MM.1S (cell line): Measurements from ENCODE around the gene CCDC69.

Source experiments
- DNase-seq: peaks from one replicate; pipeline ENCODE4 v3.0.0-alpha.2; 2015
- H2AFZ ChIP-seq: fragments of 300-600 bp; sonication (generic); 2 replicates; pipeline ENCODE4 v1.6.0; 2016; ENCODE audit warnings: antibody characterized with exemption, low read length
- H3F3A ChIP-seq: fragments of 300-600 bp; sonication (generic); 2 replicates; pipeline ENCODE4 v1.6.1; 2016; ENCODE audit warnings: mild to moderate bottlenecking, antibody characterized with exemption, low read length, moderate library complexity, mixed read lengths; ENCODE audit not compliant: insufficient read depth
- H3K27ac ChIP-seq: fragments of 300-600 bp; sonication (generic); 2 replicates; pipeline ENCODE4 v1.5.1; 2016; ENCODE audit warnings: mild to moderate bottlenecking, low read length
- H3K27me3 ChIP-seq: fragments of 300-600 bp; sonication (generic); replicated peaks from 2 replicates; pipeline ENCODE4 v1.6.0; 2016; ENCODE audit warnings: low read length; ENCODE audit not compliant: insufficient read depth
- H3K36me3 ChIP-seq: fragments of 300-600 bp; sonication (generic); replicated peaks from 2 replicates; pipeline ENCODE4 v1.6.1; 2016; ENCODE audit warnings: mild to moderate bottlenecking, low read length, mixed read lengths; ENCODE audit not compliant: insufficient read depth
- H3K4me1 ChIP-seq: fragments of 300-600 bp; sonication (generic); 2 replicates; pipeline ENCODE4 v1.6.1; 2016; ENCODE audit warnings: low read length, mixed read lengths
- H3K4me2 ChIP-seq: fragments of 300-600 bp; sonication (generic); 2 replicates; pipeline ENCODE4 v1.6.0; 2016; ENCODE audit warnings: low read depth, low read length
- H3K4me3 ChIP-seq: fragments of 300-600 bp; sonication (generic); 2 replicates; pipeline ENCODE4 v1.5.1; 2016; ENCODE audit warnings: low read length, mixed read lengths
- H3K79me2 ChIP-seq: fragments of 300-600 bp; sonication (generic); 2 replicates; pipeline ENCODE4 v1.6.1; 2016; ENCODE audit warnings: mixed run types, low read length, mixed read lengths
- H3K9ac ChIP-seq: fragments of 300-600 bp; sonication (generic); 2 replicates; pipeline ENCODE4 v1.6.1; 2016; ENCODE audit warnings: low read length, mixed read lengths
- H3K9me2 ChIP-seq: fragments of 300-600 bp; sonication (generic); replicated peaks from 2 replicates; pipeline ENCODE4 v1.6.1; 2016; ENCODE audit warnings: mild to moderate bottlenecking, low read length, mixed read lengths; ENCODE audit not compliant: insufficient read depth
- H3K9me3 ChIP-seq: fragments of 300-600 bp; sonication (generic); replicated peaks from 2 replicates; pipeline ENCODE4 v1.6.1; 2016; ENCODE audit warnings: mild to moderate bottlenecking, low read length, mixed read lengths; ENCODE audit not compliant: insufficient read depth
- H4K20me1 ChIP-seq: fragments of 300-600 bp; sonication (generic); 2 replicates; pipeline ENCODE4 v1.6.1; 2016; ENCODE audit warnings: mild to moderate bottlenecking, low read length, moderate library complexity, mixed read lengths; ENCODE audit not compliant: insufficient read depth
- EZH2 ChIP-seq: fragments of 300-600 bp; sonication (generic); optimal IDR thresholded peaks from 2 replicates; pipeline ENCODE3; 2017; ENCODE audit warnings: low read depth, mild to moderate bottlenecking, antibody characterized with exemption, low read length, mixed read lengths
- EZH2phosphoT487 ChIP-seq: fragments of 300-600 bp; sonication (generic); IDR thresholded peaks from 2 replicates; pipeline ENCODE4 v1.6.1; 2018; ENCODE audit warnings: antibody characterized with exemption, low read length
- TF ChIP-seq, protein P1 (sequence below): fragments of 300-600 bp; sonication (generic); IDR thresholded peaks from 2 replicates; pipeline ENCODE4 v1.5.1; 2016; ENCODE audit warnings: antibody characterized with exemption, low read length, mixed read lengths

Gene CCDC69

DNA sequence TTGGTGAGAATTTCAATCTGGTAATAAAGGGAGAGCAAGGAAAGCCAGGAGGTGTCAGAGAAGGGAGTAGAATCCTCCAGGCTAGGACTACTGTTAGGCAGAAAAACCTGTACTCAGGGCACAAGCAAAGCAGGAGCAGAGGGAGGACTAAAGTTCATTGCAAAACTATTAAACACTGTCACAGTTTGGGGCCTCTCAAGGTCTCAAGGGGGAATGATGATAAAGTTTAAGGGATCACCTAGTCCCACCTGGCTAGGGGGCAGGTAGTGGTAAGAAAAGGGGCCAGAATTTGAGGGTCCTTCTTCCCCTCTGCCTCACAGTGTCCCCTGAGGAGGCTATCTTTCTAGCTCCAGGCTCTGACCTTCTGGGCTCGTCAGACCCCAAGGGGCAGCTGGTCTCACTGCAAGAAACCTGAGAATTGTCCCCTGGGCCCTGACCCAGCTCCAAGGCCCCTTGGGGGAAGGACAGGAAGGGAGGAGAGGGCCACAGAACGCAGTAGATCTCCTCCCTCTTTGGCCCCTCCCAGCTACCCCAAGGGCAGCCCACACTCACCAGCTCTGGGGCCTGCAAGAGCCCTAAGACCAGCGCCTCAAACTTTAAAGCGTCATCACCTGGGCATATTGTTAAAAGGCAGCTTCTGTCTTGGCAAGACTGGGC, 974 bp downstream of the CCDC69 start:
- peaks cover 61% of the 10 kb centered on the region for H3K79me2 ChIP-seq
- 0 out of 2 replicates have a peak, but pooled peaks cover 6% of the 10 kb centered on the region for H3K36me3 ChIP-seq
- peak overlapping the region; percentile 83 for H3K4me3 ChIP-seq
- H3F3A ChIP-seq = peaks cover 28% of the 10 kb centered on the region; the same call in 1 of the 2 replicates
- DNase-seq = peak; percentile 74
- TF ChIP-seq, protein P1, sequence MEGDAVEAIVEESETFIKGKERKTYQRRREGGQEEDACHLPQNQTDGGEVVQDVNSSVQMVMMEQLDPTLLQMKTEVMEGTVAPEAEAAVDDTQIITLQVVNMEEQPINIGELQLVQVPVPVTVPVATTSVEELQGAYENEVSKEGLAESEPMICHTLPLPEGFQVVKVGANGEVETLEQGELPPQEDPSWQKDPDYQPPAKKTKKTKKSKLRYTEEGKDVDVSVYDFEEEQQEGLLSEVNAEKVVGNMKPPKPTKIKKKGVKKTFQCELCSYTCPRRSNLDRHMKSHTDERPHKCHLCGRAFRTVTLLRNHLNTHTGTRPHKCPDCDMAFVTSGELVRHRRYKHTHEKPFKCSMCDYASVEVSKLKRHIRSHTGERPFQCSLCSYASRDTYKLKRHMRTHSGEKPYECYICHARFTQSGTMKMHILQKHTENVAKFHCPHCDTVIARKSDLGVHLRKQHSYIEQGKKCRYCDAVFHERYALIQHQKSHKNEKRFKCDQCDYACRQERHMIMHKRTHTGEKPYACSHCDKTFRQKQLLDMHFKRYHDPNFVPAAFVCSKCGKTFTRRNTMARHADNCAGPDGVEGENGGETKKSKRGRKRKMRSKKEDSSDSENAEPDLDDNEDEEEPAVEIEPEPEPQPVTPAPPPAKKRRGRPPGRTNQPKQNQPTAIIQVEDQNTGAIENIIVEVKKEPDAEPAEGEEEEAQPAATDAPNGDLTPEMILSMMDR = no peak
- TF ChIP-seq EZH2 (no peak), EZH2phosphoT487 (no peak)
- H3K9ac ChIP-seq = peak overlapping the region; percentile 87
- H3K4me1 ChIP-seq = peaks cover 59% of the 10 kb centered on the region
- H2AFZ ChIP-seq = peak overlapping the region; percentile 40
- H4K20me1 ChIP-seq = no peaks in the 10 kb centered on the region
- H3K27ac ChIP-seq = peak overlapping the region; percentile 62; the same call in 1 of the 2 replicates
- H3K4me2 ChIP-seq = peak overlapping the region; percentile 96
- H3K9me2 ChIP-seq = no peaks in the 10 kb centered on the region
- H3K9me3 ChIP-seq = no peaks in the 10 kb centered on the region
- no peaks in the 10 kb centered on the region for H3K27me3 ChIP-seq

DNA sequence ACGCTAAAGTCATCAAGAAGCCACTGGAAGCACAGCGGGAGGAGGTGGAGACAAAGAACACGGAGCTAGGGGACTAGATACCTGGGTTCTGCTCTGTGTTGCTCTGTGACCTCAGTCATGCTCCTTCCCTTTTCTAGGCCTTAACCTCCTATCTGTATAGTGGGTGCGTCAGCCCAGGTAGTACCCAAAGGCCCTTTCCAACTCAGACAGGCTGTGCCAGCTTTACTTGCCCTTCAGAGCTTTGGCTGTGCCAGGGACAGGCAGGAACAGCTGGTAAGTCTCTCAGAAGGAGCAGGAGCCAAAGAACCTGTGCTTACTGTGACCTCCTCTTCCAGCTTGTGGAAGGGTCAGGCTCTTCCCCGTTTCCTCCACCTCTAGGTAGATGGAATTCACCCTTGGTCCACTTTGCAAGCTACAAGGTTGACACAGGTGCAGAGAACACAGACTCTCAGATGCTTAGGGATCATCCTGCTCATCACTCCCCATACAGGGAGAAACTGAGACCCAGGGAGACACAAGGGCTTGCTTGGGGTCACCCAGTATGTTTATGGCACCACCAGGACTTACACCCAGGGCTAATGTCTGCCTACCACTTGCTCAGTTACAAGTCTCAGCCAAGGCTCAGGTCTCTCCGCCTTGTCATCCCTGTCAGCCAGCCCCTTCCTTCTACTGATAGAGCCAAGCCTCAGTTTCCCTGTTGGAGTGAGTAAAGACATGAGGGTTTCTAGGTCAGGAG, 1.7 kb downstream of the CCDC69 start:
- Histone ChIP-seq H3K36me3 (0 out of 2 replicates have a peak, but pooled peaks cover 6% of the 10 kb centered on the region), H2AFZ (no peak overlapping the region), H3K79me2 (peaks cover 68% of the 10 kb centered on the region), H3K9ac (peak overlapping the region; percentile 87; the same call in 1 of the 2 replicates), H3K4me1 (peaks cover 59% of the 10 kb centered on the region), H4K20me1 (no peaks in the 10 kb centered on the region), H3K4me2 (peak overlapping the region; percentile 96), H3K9me2 (no peaks in the 10 kb centered on the region), H3K9me3 (no peaks in the 10 kb centered on the region), H3K27ac (peak overlapping the region; percentile 62; the same call in 1 of the 2 replicates), H3K27me3 (no peaks in the 10 kb centered on the region), H3F3A (peaks cover 28% of the 10 kb centered on the region; the same call in 1 of the 2 replicates), H3K4me3 (peak overlapping the region; percentile 83)
- TF ChIP-seq EZH2phosphoT487 (no peak), EZH2 (no peak)
- TF ChIP-seq, protein P1 = no peak
- no peak for DNase-seq

- H3K9ac ChIP-seq = no peak overlapping the region; the same call in 1 of the 2 replicates
- peak overlapping the region; percentile 83 for H3K4me3 ChIP-seq
- H3K4me2 ChIP-seq = peak overlapping the region; percentile 96
Measured at GRCh38 chr5:151221574-151221973, 2.3 kb downstream of the CCDC69 start.

More at GRCh38 chr5:151221574-151221973, 2.3 kb downstream of the CCDC69 start:
- Histone ChIP-seq H3K79me2 (peaks cover 75% of the 10 kb centered on the region), H3K9me3 (no peaks in the 10 kb centered on the region), H3F3A (peaks cover 28% of the 10 kb centered on the region; the same call in 1 of the 2 replicates), H4K20me1 (no peaks in the 10 kb centered on the region), H3K27me3 (no peaks in the 10 kb centered on the region), H3K27ac (peak overlapping the region; percentile 2; the same call in 1 of the 2 replicates), H3K4me1 (peaks cover 61% of the 10 kb centered on the region), H2AFZ (no peak overlapping the region), H3K36me3 (0 out of 2 replicates have a peak, but pooled peaks cover 6% of the 10 kb centered on the region), H3K9me2 (no peaks in the 10 kb centered on the region)
- TF ChIP-seq EZH2 (no peak), EZH2phosphoT487 (no peak)
- TF ChIP-seq, protein P1 = no peak
- no peak for DNase-seq
